Stimulated activated CD4-positive, alpha-beta T cell treated with anti-CD3 and anti-CD28 coated beads, Interleukin-12 subunit alpha, Interleukin-12 subunit beta, amount 100 ng/mL, for 4 hours (primary cell): ENCODE measurements around the gene PPP2R5E.
"Not testable (repeated sequence)": the region's sequence is repeated elsewhere in the genome, so short reads cannot be mapped to it uniquely, and the experiment has no call there.

ENCODE experiments used
- DNase-seq: peaks from one replicate; pipeline ENCODE4 v3.0.0-alpha.2; 2020

Gene PPP2R5E

GRCh38 chr14:63426838-63427352 lies 116.3 kb downstream of the PPP2R5E start:
- DNase-seq: no peak

- DNase-seq: no peak
Observed at GRCh38 chr14:63423889-63424288, 119.3 kb downstream of the PPP2R5E start.

GRCh38 chr14:63423381-63423780 lies 119.8 kb downstream of the PPP2R5E start:
- DNase-seq: no peak

GRCh38 chr14:63421919-63422318 lies 121.3 kb downstream of the PPP2R5E start:
- no peak for DNase-seq

GRCh38 chr14:63421226-63421625 lies 122.0 kb downstream of the PPP2R5E start:
- no peak for DNase-seq

- no peak for DNase-seq
Observed at GRCh38 chr14:63418020-63418419, 125.2 kb downstream of the PPP2R5E start.

- no peak for DNase-seq
Observed at GRCh38 chr14:63413009-63413408, 130.2 kb downstream of the PPP2R5E start.

GRCh38 chr14:63406333-63406732 lies 136.8 kb downstream of the PPP2R5E start:
- no peak for DNase-seq

GRCh38 chr14:63405715-63406114 lies 137.5 kb downstream of the PPP2R5E start:
- no peak for DNase-seq

GRCh38 chr14:63404906-63405305 lies 138.3 kb downstream of the PPP2R5E start:
- no peak for DNase-seq

GRCh38 chr14:63401646-63402045 lies 141.5 kb downstream of the PPP2R5E start:
- no peak for DNase-seq

- DNase-seq: no peak
Observed at GRCh38 chr14:63398952-63399351, 144.2 kb downstream of the PPP2R5E start.

GRCh38 chr14:63394841-63395240 lies 148.3 kb downstream of the PPP2R5E start:
- no peak for DNase-seq

GRCh38 chr14:63394432-63394831 lies 148.7 kb downstream of the PPP2R5E start:
- DNase-seq: no peak

- no peak for DNase-seq
Observed at GRCh38 chr14:63393012-63393411, 150.2 kb downstream of the PPP2R5E start.

GRCh38 chr14:63392236-63392635 lies 150.9 kb downstream of the PPP2R5E start:
- DNase-seq: no peak

- DNase-seq: peak; percentile 56
Observed at GRCh38 chr14:63388766-63389431, 154.3 kb downstream of the PPP2R5E start.

GRCh38 chr14:63387711-63388110 lies 155.5 kb downstream of the PPP2R5E start:
- no peak for DNase-seq

- DNase-seq: no peak
Observed at GRCh38 chr14:63383776-63384367, 159.3 kb downstream of the PPP2R5E start.

- no peak for DNase-seq
Observed at GRCh38 chr14:63378444-63378843, 164.7 kb downstream of the PPP2R5E start.

- DNase-seq: no peak
Observed at GRCh38 chr14:63375769-63376168, 167.4 kb downstream of the PPP2R5E start.

GRCh38 chr14:63371613-63372012 lies 171.6 kb downstream of the PPP2R5E start:
- not testable (repeated sequence) for DNase-seq

GRCh38 chr14:63371033-63371432 lies 172.1 kb downstream of the PPP2R5E start:
- DNase-seq: no peak

GRCh38 chr14:63367742-63368364 lies 175.3 kb downstream of the PPP2R5E start:
- no peak for DNase-seq
